Measurements from ENCODE around the gene KNG1. TPM values are rescaled to one million over a fixed set of nuclear protein-coding genes. Genes with fewer than 3 reads are reported as not detected.

Gene KNG1
- total RNA-seq, 2 donors from 2014 or later: not detected

GRCh38 chr3:186724911-186725310 lies 7.8 kb downstream of the KNG1 start:
- 76 to 83% methylated on average over 11 to 12 of the region's 12 CpGs for WGBS, 2 donors
- no peaks in the 10 kb centered on the region for H3K27me3 ChIP-seq
- no peak overlapping the region for H3K27ac ChIP-seq
- TF ChIP-seq POLR2A (IDR thresholded peaks at IDR 0.05) (no peak), CTCF (IDR thresholded peaks at IDR 0.05) (no peak)
- H3K9me3 ChIP-seq: no peaks in the 10 kb centered on the region
- ATAC-seq (no peak), DNase-seq (no peak)
- no peaks in the 10 kb centered on the region for H3K36me3 ChIP-seq (replicated peaks in 1 of 2; ENCODE audit: insufficient read depth in 1 of 2, low read depth in 2 of 2)
- H3K4me1 ChIP-seq: no peaks in the 10 kb centered on the region
- intact Hi-C loops (cut with DNase I): no loop called here
- H3K4me3 ChIP-seq: no peak overlapping the region

- Histone ChIP-seq H3K4me3 (no peak overlapping the region), H3K27ac (no peak overlapping the region), H3K36me3 (replicated peaks in 1 of 2; ENCODE audit: insufficient read depth in 1 of 2, low read depth in 2 of 2) (no peaks in the 10 kb centered on the region), H3K4me1 (no peaks in the 10 kb centered on the region), H3K27me3 (no peaks in the 10 kb centered on the region), H3K9me3 (no peaks in the 10 kb centered on the region)
- TF ChIP-seq POLR2A (IDR thresholded peaks at IDR 0.05) (no peak), CTCF (IDR thresholded peaks at IDR 0.05) (no peak)
- WGBS, 2 donors: 82 to 86% methylated on average over 4 of the region's 4 CpGs
- DNase-seq (no peak), ATAC-seq (no peak)
- intact Hi-C loops (cut with DNase I): no loop called here
These were observed 15.1 kb downstream of the KNG1 start for GRCh38 chr3:186732169-186732766.

GRCh38 chr3:186742618-186743380 lies 25.6 kb downstream of the KNG1 start:
- DNase-seq: no peak
- TF ChIP-seq CTCF (IDR thresholded peaks at IDR 0.05) (no peak), POLR2A (IDR thresholded peaks at IDR 0.05) (no peak)
- WGBS, 2 donors: 54 to 55% methylated on average over 7 of the region's 7 CpGs
- H3K36me3 ChIP-seq (replicated peaks in 1 of 2; ENCODE audit: insufficient read depth in 1 of 2, low read depth in 2 of 2): no peaks in the 10 kb centered on the region
- H3K4me1 ChIP-seq: peaks cover 14% of the 10 kb centered on the region
- H3K4me3 ChIP-seq: no peak overlapping the region
- H3K27ac ChIP-seq: peak overlapping the region in 1 of 4 donors; percentile 71
- intact Hi-C loops (cut with DNase I): no loop called here
- ATAC-seq: no peak
- H3K27me3 ChIP-seq: no peaks in the 10 kb centered on the region
- no peaks in the 10 kb centered on the region for H3K9me3 ChIP-seq

- H3K4me1 ChIP-seq: peaks cover 14% of the 10 kb centered on the region
- no peak for DNase-seq
- H3K36me3 ChIP-seq (replicated peaks in 1 of 2; ENCODE audit: insufficient read depth in 1 of 2, low read depth in 2 of 2): no peaks in the 10 kb centered on the region
- ATAC-seq: no peak
- H3K27ac ChIP-seq: peak overlapping the region in 2 of 4 donors; percentile 53 to 71
- no peaks in the 10 kb centered on the region for H3K9me3 ChIP-seq
- 26 to 27% methylated on average over 3 of the region's 3 CpGs for WGBS, 2 donors
- intact Hi-C loops (cut with DNase I): no loop called here
- TF ChIP-seq POLR2A (IDR thresholded peaks at IDR 0.05) (no peak), CTCF (IDR thresholded peaks at IDR 0.05) (no peak)
- H3K27me3 ChIP-seq: no peaks in the 10 kb centered on the region
- H3K4me3 ChIP-seq: no peak overlapping the region
These were observed 26.5 kb downstream of the KNG1 start for GRCh38 chr3:186743666-186744065.
